Medulla oblongata (tissue), 1 donor: ENCODE measurements around the gene DMD.
"Not testable (repeated sequence)": the region's sequence is repeated elsewhere in the genome, so short reads cannot be mapped to it uniquely, and the experiment has no call there.

Source experiments
- DNase-seq: peaks from one replicate; pipeline ENCODE4 v3.0.0-alpha.2; 2015; ENCODE audit errors: extremely low spot score

The DMD gene

GRCh38 chrX:32852203-32852602, 359.1 kb downstream of the DMD start:
- no peak for DNase-seq

- no peak for DNase-seq
These were observed 359.8 kb downstream of the DMD start for GRCh38 chrX:32851556-32851955.

- no peak for DNase-seq
These were observed 363.4 kb downstream of the DMD start for GRCh38 chrX:32847921-32848320.

- DNase-seq, result peak; percentile 7
These were observed 369.3 kb downstream of the DMD start for GRCh38 chrX:32842053-32842452.

DNA sequence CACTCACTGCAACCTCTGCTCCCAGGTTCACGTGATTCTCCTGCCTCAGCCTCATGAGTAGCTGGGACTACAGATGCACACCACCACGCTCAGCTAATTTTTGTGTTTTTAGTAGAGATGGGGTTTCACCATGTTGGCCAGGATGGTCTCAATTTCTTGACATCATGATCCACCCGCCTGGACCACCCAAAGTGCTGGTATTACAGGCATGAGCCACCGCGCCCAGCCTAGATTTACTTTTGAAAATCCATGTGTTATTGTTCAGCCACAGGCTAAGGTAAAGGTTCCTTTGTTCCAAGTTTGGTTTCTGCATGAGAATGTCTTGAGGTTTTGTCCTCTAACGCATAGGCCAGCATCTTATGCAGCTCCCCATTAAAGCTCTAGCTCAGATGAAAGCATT, 371.6 kb downstream of the DMD start:
- DNase-seq, result no peak

- no peak for DNase-seq
These were observed 386.3 kb downstream of the DMD start for GRCh38 chrX:32825009-32825408.

DNA sequence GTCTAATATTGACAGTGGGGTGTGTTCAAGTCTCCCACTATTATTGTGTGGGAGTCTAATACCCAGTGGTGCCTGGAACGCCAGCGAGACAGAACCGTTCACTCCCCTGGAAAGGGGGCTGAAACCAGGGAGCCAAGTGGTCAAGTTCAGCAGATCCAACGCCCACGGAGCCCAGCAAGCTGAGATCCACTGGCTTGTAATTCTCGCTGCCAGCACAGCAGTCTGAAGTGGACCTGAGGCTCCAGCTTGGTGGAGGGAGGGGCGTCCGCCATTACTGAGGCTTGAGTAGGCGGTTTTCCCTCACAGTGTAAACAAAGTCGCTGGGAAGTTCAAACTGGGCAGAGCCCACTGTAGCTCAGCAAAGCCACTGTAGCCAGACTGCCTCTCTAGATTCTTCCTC, 407.3 kb downstream of the DMD start:
- no peak for DNase-seq

DNA sequence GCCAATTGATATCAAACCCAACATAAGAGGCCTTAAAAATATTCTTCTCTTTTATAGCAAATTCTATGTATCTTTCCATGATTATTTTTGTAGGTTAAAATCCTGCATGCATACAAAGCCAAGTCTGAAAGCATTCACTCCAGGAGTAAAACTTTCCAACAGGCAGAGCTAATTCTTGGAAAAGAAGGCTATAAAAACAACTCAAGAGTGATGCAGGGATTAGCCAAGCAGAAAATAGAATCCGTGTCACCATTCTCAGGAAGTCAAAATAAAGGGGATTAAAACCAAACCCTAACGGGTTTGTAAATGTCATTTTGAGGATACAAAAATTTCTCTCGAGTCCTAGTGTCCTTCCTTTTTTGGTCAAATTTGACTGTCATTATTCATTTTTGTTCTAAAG, 412.4 kb downstream of the DMD start:
- DNase-seq, result no peak

- DNase-seq, result peak; percentile 2
These were observed 422.4 kb downstream of the DMD start for GRCh38 chrX:32788936-32789335.

GRCh38 chrX:32780109-32780508, 431.2 kb downstream of the DMD start:
- DNase-seq, result no peak

DNA sequence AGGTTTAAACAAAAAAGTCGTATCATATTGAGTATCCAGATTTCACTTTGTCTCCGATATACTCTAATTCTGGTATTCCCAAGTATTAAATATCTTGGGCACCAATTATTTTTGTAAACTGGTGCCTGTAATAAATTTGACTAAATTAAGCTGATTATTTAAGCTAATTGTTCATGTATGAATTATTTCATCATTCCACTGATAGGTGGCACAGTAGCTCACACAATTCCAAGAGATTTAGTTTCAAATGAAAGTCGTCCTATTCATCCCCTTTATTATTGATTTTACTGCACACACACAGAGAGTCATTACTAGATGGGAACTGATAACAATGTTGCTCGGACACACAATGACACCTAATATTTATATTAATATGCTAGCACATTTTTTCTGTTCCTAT, 432.4 kb downstream of the DMD start:
- DNase-seq, result no peak

DNA sequence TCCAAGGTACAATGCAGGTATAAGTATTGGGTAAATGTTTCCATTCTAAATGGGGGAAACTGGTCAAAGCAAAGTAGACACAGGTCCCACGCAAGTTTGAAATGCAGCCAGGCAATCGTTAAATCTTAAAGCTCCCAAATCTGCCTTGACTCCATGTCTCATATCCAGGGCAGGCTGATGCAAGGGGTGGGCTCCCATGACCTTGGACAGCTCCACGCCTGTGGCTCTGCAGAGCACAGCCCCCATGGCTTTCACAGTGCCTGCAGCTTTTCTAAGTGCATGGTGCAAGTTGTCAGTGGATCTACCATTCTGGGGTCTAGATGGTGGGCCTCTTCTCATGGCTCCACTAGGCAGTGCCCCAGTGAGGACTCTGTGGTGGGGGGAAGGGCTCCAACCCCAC, 436.4 kb downstream of the DMD start:
- DNase-seq, result no peak

GRCh38 chrX:32749070-32749469, 462.3 kb downstream of the DMD start:
- no peak for DNase-seq

- peak; percentile 4 for DNase-seq
These were observed 466.0 kb downstream of the DMD start for GRCh38 chrX:32745323-32745722.

DNA sequence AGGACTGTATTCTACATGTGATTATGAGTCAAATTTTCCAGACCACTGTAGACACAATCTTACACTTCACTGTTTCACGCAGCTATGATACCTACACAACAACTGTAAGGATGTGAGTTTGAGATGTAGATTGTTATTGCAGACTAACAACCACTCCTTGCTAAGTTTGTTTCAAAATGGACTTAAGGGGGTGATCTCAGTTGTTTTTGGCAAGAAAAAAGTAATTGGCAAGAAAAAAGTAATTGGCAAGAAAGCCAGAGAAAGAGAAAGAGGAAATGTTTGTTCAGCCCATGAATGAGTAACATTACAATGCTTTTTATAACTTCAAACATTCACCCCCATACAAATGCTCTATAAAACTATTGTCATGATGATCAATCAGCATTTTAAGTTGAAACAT, 466.4 kb downstream of the DMD start:
- DNase-seq, result peak; percentile 1

- no peak for DNase-seq
These were observed 469.4 kb downstream of the DMD start for GRCh38 chrX:32741910-32742309.

DNA sequence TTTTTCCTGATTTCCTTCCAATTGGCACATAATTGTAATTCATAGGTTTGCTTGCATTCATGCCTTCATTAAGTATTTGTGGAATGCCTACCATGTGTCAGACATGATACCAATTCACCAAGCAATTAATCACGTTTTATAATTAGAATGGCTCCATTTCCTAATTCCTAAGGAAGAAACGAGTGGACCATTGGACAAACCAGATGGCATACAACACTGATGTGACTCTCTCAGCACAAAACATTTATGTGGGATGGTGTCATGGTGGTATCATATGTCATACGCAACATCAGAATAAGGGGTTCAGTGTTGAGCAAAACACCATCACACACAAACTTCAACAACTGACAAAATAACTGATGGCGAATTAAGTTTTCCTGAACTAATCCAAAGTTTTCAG, 502.8 kb downstream of the DMD start:
- DNase-seq, result no peak

- DNase-seq, result not testable (repeated sequence)
These were observed 506.0 kb downstream of the DMD start for GRCh38 chrX:32705385-32705784.

DNA sequence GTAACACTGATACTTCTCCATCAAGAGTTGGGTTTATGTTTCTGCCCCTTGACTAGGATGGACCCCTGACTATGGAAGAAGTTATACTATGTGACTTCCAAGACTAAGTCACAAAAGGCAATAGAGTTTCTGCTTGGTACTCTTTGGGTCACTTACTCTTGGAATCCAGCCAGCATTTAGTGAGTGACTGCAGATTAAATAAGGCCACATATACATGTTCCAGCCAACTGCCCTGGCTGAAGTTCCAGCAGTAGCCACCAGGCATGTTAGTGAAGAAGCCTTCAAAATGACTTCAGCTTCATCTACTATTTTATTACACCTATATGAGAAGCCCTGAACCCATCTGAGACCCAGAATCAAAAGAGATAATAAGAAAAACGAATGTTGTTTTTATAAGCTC, 524.0 kb downstream of the DMD start:
- no peak for DNase-seq

DNA sequence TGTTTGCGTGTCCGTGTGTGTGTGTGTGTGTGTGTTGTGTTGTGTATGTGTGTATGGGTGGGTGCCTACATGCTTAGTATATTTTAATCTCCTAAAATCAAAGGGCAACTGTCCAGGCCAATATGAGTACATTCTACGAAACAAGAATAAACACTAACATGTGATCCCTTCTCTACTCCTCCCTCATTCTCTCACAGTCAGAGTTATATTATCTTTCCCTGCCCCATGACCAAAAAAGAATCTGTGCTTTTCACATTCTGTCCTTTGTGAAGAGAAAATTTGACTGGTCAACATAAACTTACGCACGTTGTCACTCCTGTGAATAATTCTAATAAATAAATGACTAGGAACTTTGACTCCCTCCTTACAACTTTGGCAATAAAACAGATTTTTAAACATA, 532.9 kb downstream of the DMD start:
- no peak for DNase-seq

DNA sequence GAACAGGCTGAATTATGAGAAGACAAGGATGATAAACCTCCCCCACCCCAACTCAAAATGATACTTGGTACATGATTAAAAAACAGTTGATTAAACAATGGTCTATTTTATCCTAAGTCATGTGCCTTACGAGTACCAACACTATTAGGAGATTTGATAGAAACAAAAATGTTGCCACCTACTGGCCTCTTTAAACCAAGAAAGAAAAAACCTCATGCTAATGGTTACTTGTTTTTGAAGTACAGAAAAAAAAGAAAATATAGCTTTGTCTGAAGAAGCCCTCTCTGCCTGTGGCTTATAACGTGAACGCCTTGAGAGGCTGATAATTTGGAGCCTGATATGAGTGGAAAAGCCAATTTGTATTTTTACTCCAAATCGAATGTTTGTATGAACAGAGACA, 538.2 kb downstream of the DMD start:
- peak; percentile 28 for DNase-seq

GRCh38 chrX:32662516-32662915, 548.8 kb downstream of the DMD start:
- no peak for DNase-seq

DNA sequence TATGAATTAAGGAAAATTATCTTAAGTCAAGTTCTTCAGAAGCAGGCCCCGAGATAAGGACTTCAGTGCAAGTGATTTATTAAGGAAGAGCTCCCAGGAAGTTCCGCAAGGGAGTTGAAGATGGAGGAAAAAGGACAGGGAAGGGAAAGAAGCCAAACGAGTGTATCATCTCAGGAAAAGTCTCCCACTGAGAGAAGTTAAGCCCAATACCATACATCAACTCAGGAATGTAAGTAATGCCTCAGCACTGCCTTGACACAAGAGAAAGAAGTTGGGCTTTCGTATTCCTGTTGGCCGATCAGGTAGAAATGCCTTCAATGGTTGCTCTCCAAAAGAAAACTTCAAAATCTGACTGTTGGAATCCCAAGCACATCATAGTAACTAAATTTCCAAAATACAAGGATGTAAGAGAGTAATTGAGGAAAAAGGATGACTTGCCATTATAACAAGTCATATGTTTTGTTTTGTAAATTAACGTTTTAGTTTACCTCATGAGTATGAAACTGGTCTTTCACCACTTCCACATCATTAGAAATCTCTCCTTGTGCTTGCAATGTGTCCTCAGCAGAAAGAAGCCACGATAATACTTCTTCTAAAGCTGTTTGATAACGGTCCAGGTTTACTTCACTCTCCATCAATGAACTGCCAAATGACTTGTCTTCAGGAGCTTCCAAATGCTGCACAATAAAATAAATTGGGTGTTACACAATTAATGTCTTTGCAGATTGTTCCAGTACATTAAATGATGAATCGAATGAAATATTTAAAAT, 566.7 kb downstream of the DMD start:
- no peak for DNase-seq

DNA sequence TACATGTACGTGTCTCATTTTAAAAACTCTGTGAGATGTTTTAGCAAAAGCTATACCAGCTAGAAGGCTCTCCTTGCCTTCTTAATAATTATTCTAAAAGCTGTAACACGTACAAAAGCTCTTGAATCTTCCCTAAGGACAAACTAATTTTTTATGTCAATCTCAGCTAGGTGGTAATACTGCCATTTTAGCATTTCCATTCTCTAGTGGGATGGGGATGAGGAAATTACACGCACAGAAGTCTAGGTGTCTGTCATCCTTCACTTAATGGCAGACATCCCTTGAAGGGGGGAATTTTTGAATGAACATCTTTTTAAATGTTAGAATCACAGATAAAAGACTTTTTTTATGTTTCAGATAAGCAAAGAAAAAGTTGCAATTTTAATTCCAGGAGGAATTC, 569.1 kb downstream of the DMD start:
- DNase-seq, result no peak
